Stimulated activated CD8-positive, alpha-beta memory T cell treated with anti-CD3 and anti-CD28 coated beads, Interleukin-15, amount 100 ng/mL, for 1 hour (primary cell): ENCODE results near the gene CLOCK.
"Not testable (repeated sequence)": the region's sequence is repeated elsewhere in the genome, so short reads cannot be mapped to it uniquely, and the experiment has no call there.

Experiments used
- DNase-seq: peaks from one replicate; pipeline ENCODE4 v3.0.0-alpha.2; 2020; ENCODE audit warnings: low read depth

The CLOCK gene

DNA sequence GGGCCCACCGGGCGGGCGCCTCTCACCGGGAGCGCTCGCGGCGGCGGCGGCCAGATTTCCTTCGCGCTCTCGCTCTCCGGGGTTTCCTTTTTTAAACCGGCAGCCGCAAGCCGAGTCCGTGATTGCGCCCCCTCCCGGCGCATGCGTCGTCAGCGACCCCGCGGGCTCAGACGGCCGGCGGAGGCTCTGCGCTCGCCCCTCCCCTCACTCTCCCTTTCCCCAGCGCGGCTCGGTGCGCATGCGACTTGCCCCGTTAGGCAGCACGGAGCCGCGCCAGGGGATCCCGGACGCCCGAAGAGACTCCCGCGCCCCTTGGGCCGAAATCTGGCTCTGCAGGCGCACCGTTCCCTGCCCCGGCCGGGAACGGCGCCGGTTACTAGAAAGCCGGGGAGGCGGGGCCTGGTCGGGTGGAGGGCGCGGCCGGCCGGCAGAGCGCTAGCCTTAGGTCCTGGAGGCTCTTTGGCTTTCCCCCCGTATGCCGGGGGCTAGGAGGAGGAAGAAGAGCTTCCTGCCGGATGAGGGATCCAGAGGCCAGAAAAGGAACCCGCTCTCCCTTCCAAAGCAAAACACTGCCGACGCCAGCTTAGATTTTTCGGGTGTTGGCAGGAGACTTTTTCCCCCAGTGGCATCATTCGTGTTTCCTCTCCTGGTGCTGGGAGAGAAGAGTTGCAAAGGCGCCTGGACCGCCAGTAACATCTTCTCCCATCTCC lies at the start of gene CLOCK:
CLOCK (minus strand) TSS at position 154 of the 710 bp plus-strand sequence. CDS start 64,124 bp downstream, outside the sequence.
- DNase-seq: peak; percentile 67

DNA sequence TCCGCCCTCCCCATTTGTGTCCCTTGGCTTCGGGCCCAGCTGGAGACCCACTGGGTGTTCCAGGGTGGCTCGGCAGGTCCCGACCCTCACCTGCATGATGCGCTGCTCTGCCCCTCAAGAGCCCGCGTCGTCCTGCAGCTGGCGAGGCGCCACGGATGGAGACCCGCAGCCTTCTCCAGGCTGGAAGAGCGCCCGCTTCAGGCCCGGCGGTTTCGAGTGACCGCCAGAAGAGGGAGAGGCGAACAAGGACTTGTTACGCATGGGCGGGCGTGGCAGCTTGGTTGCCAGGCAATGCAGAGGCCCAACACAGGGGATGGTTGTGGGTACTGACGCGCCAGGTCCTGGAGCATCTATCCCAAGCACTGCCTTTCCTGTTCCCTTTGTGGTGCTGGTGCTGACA lies 45.3 kb upstream of the CLOCK start, which contains the start of gene PDCL2:
PDCL2 (minus strand) TSS at position 232 of the 400 bp plus-strand sequence; CDS start at position 96, 136 bp downstream.
- no peak for DNase-seq

GRCh38 chr4:55588160-55588559 lies 41.5 kb upstream of the CLOCK start:
- DNase-seq: no peak

GRCh38 chr4:55582773-55583172 lies 36.1 kb upstream of the CLOCK start:
- not testable (repeated sequence) for DNase-seq

GRCh38 chr4:55578341-55579010 lies 31.8 kb upstream of the CLOCK start:
- no peak for DNase-seq

DNA sequence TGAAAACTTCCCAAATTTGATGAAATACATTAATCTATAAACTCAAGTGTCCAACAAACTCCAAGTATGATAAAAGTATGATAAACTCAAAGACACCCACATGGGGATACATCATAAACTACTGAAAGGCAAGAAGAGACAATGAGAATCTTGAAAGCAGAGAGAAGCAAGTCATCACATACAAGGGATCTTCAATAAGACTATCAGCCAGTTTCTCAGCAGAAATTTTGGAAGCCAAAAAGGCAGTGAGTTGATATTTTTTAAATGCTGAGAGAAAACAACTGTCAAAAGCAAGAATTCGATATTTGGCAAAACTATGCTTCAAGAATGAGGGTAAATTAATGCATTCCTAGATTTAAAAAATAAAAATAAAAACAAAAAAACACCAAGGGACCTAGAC lies 28.8 kb upstream of the CLOCK start:
- DNase-seq: no peak

DNA sequence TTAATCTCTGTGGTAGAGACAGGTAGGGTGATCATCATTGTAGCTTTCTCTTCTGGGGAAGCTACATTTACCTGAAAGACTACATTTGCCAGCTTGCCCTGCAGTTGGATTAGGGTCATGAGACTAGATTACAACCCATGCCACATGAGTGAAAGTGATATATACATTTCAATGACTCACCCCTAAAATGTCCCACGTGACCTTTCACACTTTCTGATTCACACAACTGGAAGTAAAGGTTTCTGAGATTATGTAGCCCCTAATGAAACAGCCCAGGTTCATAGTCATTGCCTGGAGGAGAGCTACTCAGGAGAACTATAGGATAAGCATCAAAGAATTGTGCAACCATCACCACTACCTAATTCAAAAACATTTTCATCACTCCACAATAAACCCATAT lies 27.5 kb upstream of the CLOCK start:
- DNase-seq: no peak

DNA sequence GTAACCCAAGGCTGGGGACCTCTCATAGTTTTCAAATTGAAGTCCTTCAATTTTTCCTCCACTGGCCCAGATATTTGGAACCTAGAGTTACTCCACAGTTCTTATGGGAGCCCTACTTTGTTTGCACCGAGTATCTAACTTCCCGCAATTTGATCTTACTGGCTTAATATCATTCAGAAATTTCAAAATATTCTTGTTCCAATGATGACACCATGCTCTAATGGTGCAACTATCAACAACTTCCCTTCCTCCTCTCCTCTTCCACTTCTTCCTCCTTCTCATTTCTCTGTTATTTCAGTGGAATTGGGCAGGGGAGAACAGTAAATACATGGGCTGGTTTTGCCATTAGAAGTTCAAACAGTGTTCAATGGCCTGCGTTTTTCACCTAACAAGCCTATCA lies 25.1 kb upstream of the CLOCK start:
- no peak for DNase-seq

- DNase-seq: no peak
Observed at GRCh38 chr4:55568905-55569504, 22.3 kb upstream of the CLOCK start.

DNA sequence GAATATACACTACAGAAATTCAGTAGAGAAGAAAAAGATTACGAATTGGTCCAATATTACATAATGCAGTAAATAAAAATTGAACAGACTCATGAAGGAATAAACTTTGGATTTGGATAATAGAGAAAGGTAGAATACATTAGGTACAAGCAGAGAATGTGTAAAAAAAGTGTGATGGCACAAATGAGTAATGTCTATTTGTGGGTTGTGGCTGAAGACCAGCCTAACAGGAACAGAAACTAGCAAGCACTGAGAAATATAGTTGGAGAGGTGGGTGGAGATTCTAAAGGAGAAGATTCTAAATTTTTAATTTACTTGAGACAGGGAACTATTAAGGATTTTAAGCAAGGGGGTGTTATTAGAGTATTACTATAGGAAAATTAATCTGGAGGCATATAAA lies 15.2 kb upstream of the CLOCK start:
- no peak for DNase-seq

DNA sequence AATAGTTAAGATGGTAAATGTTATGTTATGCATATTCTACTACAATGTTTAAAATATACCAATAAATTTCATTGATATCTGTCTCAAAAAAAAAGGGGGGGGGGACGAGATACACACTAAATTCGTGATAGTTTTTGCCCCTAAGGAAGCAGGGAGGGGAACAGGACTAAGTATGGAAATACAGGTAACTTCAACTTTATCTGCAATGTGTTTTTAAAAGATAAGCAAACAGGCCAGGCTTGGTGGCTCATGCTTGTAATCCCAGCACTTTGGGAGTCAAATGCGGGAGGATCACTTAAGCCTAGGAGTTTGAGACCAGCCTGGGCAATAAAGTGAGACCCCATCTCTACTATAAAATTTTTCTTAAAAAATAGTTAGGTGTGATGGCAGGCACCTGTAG lies 13.4 kb upstream of the CLOCK start:
- DNase-seq: no peak

- DNase-seq: no peak
Observed at GRCh38 chr4:55554453-55555030, 7.8 kb upstream of the CLOCK start.

GRCh38 chr4:55553441-55554201 lies 6.9 kb upstream of the CLOCK start:
- DNase-seq: no peak

DNA sequence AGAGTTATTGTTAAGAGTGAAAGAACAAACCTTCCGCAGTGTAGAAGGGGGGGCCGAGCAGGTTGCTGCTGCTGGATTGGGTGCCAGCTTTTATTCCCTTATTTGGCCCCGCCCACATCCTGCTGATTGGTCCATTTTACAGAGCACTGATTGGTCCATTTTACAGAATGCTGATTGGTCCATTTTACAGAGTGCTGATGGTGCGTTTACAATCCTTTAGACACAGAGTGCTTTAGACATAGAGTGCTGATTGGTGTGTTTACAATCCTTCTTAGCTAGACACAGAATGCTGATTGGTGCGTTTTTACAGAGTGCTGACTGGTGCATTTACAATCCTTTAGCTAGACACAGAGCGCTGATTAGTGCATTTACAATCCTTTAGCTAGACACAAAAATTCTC lies 5.3 kb upstream of the CLOCK start:
- DNase-seq: not testable (repeated sequence)

DNA sequence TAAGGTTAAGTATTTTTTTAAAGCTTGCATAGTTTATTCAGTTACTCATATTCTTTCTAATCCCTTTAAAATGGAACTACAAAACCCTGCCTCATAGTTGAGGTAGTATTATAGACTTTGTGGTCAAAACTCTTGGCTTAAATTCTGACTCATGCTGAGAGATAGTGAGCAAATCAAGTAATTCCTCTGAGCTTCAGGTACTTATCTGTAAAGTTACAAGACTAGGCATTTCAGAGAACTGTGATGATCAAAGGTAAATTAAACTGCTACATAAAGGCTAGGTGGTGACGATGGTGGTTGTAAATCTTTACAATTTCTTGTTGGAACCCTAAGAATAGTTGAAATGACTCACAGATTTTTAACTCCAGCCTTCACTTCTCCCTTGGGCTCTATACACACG lies 3.2 kb upstream of the CLOCK start:
- DNase-seq: no peak

- no peak for DNase-seq
Observed at GRCh38 chr4:55547918-55548317, 1.2 kb upstream of the CLOCK start.

- DNase-seq: no peak
Observed at GRCh38 chr4:55547466-55547770, 709 bp upstream of the CLOCK start.

DNA sequence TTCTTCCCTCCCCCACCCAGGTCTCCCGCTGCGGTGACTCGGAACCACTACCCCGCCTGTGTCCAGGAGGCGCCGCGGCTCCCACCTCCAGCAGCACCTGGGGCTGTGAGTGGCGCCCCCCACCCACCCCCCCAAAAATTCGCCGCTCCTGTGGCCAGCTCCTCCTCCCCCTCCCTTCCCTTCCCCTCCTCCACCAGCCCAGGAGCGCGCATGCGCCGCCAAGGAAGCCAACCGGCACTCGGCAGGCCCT lies 278 bp downstream of the CLOCK start:
- DNase-seq: no peak

DNA sequence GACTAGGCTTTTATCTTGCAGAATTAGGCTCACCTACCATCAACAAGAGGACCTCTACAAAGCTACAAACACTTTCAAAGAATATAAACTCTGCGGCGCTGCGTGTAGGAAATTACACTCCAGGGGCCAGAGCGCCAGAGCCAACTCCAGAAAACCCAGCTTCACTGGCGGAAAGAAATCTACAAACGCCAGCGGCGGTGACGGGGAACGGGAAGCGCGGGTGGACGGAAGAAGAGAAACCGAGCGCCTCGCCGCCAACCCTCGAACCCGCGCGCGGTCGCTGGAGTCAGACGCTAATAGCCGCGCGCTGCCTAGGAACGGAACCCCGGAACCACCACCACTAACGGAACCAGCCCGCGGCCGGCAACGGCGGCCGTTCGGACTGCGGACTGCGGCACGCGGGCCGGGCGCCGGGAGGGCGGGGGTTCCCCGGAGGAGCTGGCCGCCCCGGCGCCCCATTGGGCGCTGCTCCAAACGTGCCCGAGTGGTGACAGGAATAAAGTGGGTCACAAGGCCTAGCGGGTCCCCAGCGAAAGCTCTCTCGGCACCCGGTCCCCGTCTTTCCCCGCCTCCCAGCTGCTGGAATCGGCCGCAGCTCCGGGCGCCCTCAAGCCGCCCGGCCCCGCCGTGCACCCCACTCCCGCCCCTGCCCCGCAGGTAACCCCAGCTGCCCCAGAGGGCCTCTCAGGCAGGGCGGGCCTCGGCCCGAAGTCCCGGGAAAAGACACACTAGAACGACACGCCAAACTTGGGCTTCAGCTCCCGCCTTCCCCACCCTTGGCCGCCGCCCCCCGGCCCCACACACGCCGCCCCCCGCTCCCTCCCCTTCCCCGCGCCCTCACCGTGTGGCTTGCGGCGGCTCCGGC lies 836 bp downstream of the CLOCK start:
- DNase-seq: peak; percentile 27

DNA sequence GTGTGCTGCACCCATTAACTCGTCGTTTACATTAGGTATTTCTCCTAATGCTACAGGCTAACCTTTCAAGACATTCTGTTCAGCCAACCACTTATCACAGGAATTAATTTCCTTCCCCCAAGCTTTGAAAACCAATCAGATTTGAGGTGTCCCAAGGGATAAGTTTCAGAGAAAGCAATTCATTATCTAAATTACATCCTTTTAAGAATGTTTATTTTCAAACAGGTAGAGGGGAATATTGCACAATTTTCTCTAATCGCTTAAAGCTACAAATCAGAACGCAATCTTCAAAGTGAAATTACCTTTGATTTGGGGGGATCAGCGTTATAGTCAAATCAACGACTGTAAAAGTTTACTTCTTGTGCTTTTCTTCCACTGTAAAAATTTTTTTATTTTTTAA lies 1.6 kb downstream of the CLOCK start:
- DNase-seq: no peak

DNA sequence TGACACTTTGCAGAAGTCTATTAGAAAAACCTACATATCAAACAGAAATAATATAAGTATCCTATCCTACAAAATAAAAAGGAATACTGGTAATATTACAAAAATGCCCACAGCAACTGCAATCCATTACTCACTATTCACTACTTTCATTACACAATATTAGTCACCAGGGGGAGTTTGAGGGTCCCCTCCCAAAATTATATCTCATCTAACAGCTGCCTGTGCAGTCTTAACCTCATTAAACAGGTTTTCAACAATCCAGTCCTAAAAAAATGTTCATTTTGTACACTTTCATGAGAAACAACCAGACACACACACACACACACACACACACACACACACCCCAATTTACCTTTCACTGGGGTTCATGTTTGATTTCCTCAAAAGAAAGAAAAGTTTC lies 2.9 kb downstream of the CLOCK start:
- no peak for DNase-seq

DNA sequence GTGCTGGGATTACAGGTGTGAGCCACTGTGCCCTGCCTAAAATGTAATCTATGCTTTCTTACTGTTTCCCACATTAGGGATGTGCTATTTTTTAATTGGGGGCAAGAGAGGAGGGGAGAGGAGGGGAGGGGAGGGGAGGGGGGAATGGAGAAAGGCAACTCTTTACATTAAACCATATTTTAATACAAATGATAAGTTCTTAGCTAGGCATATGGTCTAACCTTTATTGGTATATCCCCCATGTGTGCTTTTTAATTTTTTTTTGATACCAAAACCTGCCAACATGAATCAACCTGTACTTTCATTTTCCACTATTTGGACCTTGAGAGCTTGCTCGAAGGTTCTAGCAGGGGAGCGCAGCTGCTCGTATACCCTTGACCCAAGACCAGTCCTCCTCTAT lies 6.4 kb downstream of the CLOCK start:
- no peak for DNase-seq
